Natural killer cell (primary cell): ENCODE data around the gene NR6A1. TPM values are rescaled to one million over a fixed set of nuclear protein-coding genes. Genes with fewer than 3 reads are reported as not detected.

Experiments used
- ATAC-seq, 3 donors: fragments of 150-1000 bp in 2 of 3; fragments of 200-7000 bp in 1 of 3; cut with Tn5 transposase; 1 replicate in 1 of 3; 2 replicates in 2 of 3; pipeline ENCODE4 v1.10.0; 2021; ENCODE audit warnings: mild to moderate bottlenecking in 2 of 3, moderate library complexity in 2 of 3
- DNase-seq, 2 donors: peaks; one replicate each; pipeline versions ENCODE4 v3.0.0 to v3.0.0-alpha.2; 2013 to 2021; ENCODE audit warnings: mixed read lengths in 1 of 2
- H3K27ac ChIP-seq: one replicate; pipeline ENCODE4 v1.5.1; 2013; ENCODE audit warnings: mild to moderate bottlenecking, low read length
- H3K27me3 ChIP-seq: one replicate; pipeline ENCODE4 v1.6.1; 2013; ENCODE audit warnings: low read length; ENCODE audit not compliant: control insufficient read depth, insufficient read depth
- H3K36me3 ChIP-seq: one replicate; pipeline ENCODE4 v1.6.1; 2013; ENCODE audit warnings: low read length; ENCODE audit not compliant: control insufficient read depth, insufficient read depth
- H3K4me1 ChIP-seq: one replicate; pipeline ENCODE4 v1.6.1; 2013; ENCODE audit warnings: low read length; ENCODE audit not compliant: control insufficient read depth, insufficient read depth
- H3K4me3 ChIP-seq: one replicate; pipeline ENCODE4 v1.5.1; 2013; ENCODE audit warnings: low read length
- H3K9me3 ChIP-seq: one replicate; pipeline ENCODE4 v1.6.1; 2013; ENCODE audit warnings: low read length; ENCODE audit not compliant: control insufficient read depth, insufficient read depth
- H3K27ac Mint-ChIP-seq, 2 donors: one replicate each; pipeline ENCODE4 v1.8.0; 2022; ENCODE audit warnings: mild to moderate bottlenecking in 2 of 2, mixed read lengths in 2 of 2, moderate library complexity in 1 of 2
- H3K27me3 Mint-ChIP-seq, 2 donors: one replicate each; pipeline ENCODE4 v1.8.0; 2022; ENCODE audit warnings: low read depth in 2 of 2, mixed read lengths in 2 of 2
- H3K36me3 Mint-ChIP-seq: one replicate; pipeline ENCODE4 v1.8.0; 2022; ENCODE audit warnings: mixed read lengths
- H3K4me1 Mint-ChIP-seq, 2 donors: one replicate each; pipeline ENCODE4 v1.8.0; 2022; ENCODE audit warnings: mixed read lengths in 2 of 2
- H3K4me3 Mint-ChIP-seq: one replicate; pipeline ENCODE4 v1.8.0; 2022; ENCODE audit warnings: mild to moderate bottlenecking, moderate library complexity, mixed read lengths
- H3K9me3 Mint-ChIP-seq, 2 donors: one replicate each; pipeline ENCODE4 v1.8.0; 2022; ENCODE audit warnings: mixed read lengths in 2 of 2
- whole genome bisulfite sequencing: methylation state at CpG from one replicate; pipeline ENCODE4 v1.1.7; 2013; ENCODE audit warnings: missing lambda C conversion rate; ENCODE audit not compliant: insufficient coverage; 5-methylcytosine and 5-hydroxymethylcytosine counted together
- intact Hi-C: fragments of 100-400 bp; cut with micrococcal nuclease; formaldehyde crosslinking; loops from one replicate; pipeline ENCODE4 v1.14.2; 2022
- total RNA-seq, 4 donors: library from RNA; stranded (reverse); fragments of 120-200 nt in 1 of 4; gene quantifications; one replicate each; pipeline versions ENCODE4 v1.2.3 to v1.2.4, GENCODE V29; 2013 to 2022
- TF ChIP-seq, protein P1 (sequence below): fragments of 200-600 bp; IDR thresholded peaks from one replicate; pipeline ENCODE4 v1.8.0; 2022; ENCODE audit warnings: antibody characterized with exemption

NR6A1 gene
- total RNA-seq, 3 donors from 2014 or later (not counting 1 experiment from before 2014, with no cell fraction given) = 0.07 to 0.75 (median 0.49) TPM

DNA sequence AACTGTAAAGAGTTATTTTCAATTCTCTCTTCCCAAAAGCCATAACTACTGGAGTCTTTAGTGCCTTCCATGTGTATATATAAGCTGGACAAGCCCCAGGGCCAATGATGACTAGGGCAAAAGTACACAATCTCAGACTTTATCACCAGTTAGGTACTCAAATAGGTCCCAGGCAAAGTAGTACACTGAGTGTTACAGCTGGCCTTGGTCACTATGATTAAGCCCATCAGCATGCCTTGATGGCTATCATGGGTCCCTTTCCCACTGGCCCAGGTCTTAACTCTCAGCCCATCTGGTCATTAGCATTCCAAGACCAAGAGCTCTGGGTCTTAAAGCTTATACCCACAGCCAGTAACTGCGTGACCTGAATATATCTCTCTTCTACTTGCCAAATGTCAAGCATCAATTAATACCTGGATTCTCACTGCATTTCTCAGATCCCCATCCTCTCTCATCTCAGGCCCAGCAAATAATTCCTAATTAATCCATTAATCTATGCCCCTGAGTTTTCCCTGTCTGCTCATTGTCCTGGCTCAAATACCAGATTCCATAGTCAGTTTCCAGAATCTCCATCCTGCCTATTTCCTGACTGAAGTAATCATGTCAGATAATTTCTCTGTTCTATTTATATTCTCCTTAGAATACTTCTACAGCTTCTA lies 62.3 kb downstream of the NR6A1 start:
- no peaks in the 10 kb centered on the region for H3K9me3 ChIP-seq
- H3K27ac ChIP-seq = no peak overlapping the region
- H3K36me3 ChIP-seq = no peaks in the 10 kb centered on the region
- H3K4me1 Mint-ChIP-seq = peaks cover 26 to 39% of the 10 kb centered on the region in 2 donors
- H3K27me3 ChIP-seq = no peaks in the 10 kb centered on the region
- intact Hi-C loops = no loop called here
- TF ChIP-seq, protein P1, sequence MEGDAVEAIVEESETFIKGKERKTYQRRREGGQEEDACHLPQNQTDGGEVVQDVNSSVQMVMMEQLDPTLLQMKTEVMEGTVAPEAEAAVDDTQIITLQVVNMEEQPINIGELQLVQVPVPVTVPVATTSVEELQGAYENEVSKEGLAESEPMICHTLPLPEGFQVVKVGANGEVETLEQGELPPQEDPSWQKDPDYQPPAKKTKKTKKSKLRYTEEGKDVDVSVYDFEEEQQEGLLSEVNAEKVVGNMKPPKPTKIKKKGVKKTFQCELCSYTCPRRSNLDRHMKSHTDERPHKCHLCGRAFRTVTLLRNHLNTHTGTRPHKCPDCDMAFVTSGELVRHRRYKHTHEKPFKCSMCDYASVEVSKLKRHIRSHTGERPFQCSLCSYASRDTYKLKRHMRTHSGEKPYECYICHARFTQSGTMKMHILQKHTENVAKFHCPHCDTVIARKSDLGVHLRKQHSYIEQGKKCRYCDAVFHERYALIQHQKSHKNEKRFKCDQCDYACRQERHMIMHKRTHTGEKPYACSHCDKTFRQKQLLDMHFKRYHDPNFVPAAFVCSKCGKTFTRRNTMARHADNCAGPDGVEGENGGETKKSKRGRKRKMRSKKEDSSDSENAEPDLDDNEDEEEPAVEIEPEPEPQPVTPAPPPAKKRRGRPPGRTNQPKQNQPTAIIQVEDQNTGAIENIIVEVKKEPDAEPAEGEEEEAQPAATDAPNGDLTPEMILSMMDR = no peak
- WGBS = 91% methylated on average over 1 of the region's 1 CpG
- DNase-seq = no peak
- H3K27ac Mint-ChIP-seq = peak overlapping the region; percentile 0 to 25
- H3K4me3 ChIP-seq = no peak overlapping the region
- no peaks in the 10 kb centered on the region for H3K9me3 Mint-ChIP-seq
- H3K36me3 Mint-ChIP-seq = peaks cover 7% of the 10 kb centered on the region
- no peak for ATAC-seq
- no peaks in the 10 kb centered on the region for H3K4me1 ChIP-seq
- no peak overlapping the region for H3K4me3 Mint-ChIP-seq
- no peaks in the 10 kb centered on the region for H3K27me3 Mint-ChIP-seq

DNA sequence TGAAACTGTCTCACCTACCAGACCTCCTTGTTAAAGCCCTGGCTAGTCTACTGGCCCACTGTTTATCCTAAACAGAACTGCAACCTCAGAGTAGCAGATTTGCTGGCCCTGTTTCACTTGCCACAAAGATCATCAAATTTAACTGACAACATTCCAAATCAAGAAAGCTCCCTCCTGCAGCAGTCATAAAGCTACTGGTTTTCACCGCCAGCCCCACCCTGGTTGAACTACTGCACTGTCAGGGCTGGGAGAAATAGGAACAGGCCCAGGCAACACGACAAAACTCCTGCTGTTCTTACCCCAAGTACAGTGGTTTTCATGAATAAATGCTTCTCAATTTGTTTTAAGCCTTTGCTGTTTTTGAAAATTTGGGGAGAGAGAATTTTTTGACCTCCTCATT lies 63.0 kb downstream of the NR6A1 start:
- H3K4me1 Mint-ChIP-seq = peaks cover 26 to 39% of the 10 kb centered on the region in 2 donors
- ATAC-seq = no peak
- H3K27ac Mint-ChIP-seq = peak overlapping the region; percentile 0 to 25
- Histone ChIP-seq H3K9me3 (no peaks in the 10 kb centered on the region), H3K4me3 (no peak overlapping the region), H3K4me1 (no peaks in the 10 kb centered on the region), H3K27me3 (no peaks in the 10 kb centered on the region), H3K36me3 (no peaks in the 10 kb centered on the region), H3K27ac (no peak overlapping the region)
- no peak overlapping the region for H3K4me3 Mint-ChIP-seq
- H3K27me3 Mint-ChIP-seq = no peaks in the 10 kb centered on the region
- H3K9me3 Mint-ChIP-seq = no peaks in the 10 kb centered on the region
- whole genome bisulfite sequencing = 78% methylated on average over 2 of the region's 2 CpGs
- intact Hi-C loops = no loop called here
- peaks cover 7% of the 10 kb centered on the region for H3K36me3 Mint-ChIP-seq
- TF ChIP-seq, protein P1 = no peak
- DNase-seq = no peak

DNA sequence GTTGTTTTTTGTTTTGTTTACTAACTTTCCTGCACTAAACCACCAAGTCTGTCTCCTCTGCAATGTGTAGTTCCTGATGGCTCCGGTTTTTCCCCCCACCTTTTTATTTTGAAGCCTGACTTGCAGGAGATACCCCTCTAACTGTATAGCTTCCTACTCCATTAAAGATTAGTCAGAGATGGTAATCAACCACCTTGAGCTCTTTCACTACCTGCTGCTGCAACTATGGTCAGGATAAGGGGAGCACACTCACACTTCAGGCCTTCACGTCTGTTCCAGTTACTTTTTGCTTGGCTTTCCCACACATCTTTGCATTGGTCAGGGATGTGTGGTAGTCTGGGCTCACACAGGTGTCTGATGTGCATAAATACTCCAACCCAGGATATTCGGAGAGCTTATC lies 63.4 kb downstream of the NR6A1 start:
- H3K27ac Mint-ChIP-seq = peak overlapping the region; percentile 0 to 25
- H3K36me3 ChIP-seq = no peaks in the 10 kb centered on the region
- H3K36me3 Mint-ChIP-seq = peaks cover 7% of the 10 kb centered on the region
- H3K9me3 ChIP-seq = no peaks in the 10 kb centered on the region
- TF ChIP-seq, protein P1 = no peak
- no peaks in the 10 kb centered on the region for H3K9me3 Mint-ChIP-seq
- H3K27me3 Mint-ChIP-seq = no peaks in the 10 kb centered on the region
- peaks cover 28 to 41% of the 10 kb centered on the region in 2 donors for H3K4me1 Mint-ChIP-seq
- no peak overlapping the region for H3K4me3 ChIP-seq
- no peaks in the 10 kb centered on the region for H3K27me3 ChIP-seq
- intact Hi-C loops = no loop called here
- 74% methylated on average over 3 of the region's 3 CpGs for WGBS
- no peaks in the 10 kb centered on the region for H3K4me1 ChIP-seq
- DNase-seq (no peak), ATAC-seq (no peak)
- no peak overlapping the region for H3K27ac ChIP-seq
- H3K4me3 Mint-ChIP-seq = no peak overlapping the region

DNA sequence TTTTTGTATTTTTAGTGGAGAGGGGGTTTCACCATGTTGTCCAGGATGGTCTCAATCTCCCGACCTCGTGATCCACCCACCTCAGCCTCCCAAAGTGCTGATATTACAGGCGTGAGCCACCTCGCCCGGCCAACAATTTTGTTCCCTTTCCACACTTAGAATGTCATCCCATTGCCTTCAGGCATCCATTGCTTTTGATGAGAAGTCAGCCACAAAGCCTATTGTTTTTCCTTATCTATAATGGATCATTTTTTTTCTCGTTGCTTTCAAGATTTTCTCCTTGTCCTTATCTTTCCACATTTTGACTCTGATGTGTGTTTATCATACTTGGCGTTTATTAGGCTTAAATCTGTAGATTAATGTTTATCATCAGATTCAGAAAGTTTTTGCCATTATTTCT lies 64.4 kb downstream of the NR6A1 start:
- Mint-ChIP-seq H3K27me3 (no peaks in the 10 kb centered on the region), H3K27ac (peak overlapping the region in 1 of 2 donors; percentile 25), H3K9me3 (no peaks in the 10 kb centered on the region), H3K36me3 (peaks cover 7% of the 10 kb centered on the region), H3K4me3 (no peak overlapping the region), H3K4me1 (peaks cover 25 to 43% of the 10 kb centered on the region in 2 donors)
- no peak overlapping the region for H3K27ac ChIP-seq
- TF ChIP-seq, protein P1 = no peak
- H3K27me3 ChIP-seq = no peaks in the 10 kb centered on the region
- H3K4me3 ChIP-seq = no peak overlapping the region
- DNase-seq = no peak
- ATAC-seq = no peak
- WGBS = 96% methylated on average over 6 of the region's 7 CpGs
- intact Hi-C loops = no loop called here
- no peaks in the 10 kb centered on the region for H3K36me3 ChIP-seq
- H3K9me3 ChIP-seq = no peaks in the 10 kb centered on the region
- no peaks in the 10 kb centered on the region for H3K4me1 ChIP-seq
